Measurements from ENCODE around the gene DNAJB7.

- TF ChIP-seq, protein P1, sequence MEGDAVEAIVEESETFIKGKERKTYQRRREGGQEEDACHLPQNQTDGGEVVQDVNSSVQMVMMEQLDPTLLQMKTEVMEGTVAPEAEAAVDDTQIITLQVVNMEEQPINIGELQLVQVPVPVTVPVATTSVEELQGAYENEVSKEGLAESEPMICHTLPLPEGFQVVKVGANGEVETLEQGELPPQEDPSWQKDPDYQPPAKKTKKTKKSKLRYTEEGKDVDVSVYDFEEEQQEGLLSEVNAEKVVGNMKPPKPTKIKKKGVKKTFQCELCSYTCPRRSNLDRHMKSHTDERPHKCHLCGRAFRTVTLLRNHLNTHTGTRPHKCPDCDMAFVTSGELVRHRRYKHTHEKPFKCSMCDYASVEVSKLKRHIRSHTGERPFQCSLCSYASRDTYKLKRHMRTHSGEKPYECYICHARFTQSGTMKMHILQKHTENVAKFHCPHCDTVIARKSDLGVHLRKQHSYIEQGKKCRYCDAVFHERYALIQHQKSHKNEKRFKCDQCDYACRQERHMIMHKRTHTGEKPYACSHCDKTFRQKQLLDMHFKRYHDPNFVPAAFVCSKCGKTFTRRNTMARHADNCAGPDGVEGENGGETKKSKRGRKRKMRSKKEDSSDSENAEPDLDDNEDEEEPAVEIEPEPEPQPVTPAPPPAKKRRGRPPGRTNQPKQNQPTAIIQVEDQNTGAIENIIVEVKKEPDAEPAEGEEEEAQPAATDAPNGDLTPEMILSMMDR (IDR thresholded peaks at IDR 0.05; ENCODE audit: low read depth, low read length): no peak
- TF ChIP-seq POLR2A (IDR thresholded peaks at IDR 0.05; ENCODE audit: extremely low read depth, insufficient read length) (no peak), MYC (IDR thresholded peaks at IDR 0.05; ENCODE audit: low read depth, low read length) (no peak)
Measured at GRCh38 chr22:40862537-40862936, 624 bp upstream of the DNAJB7 start.

All from NB4 (cell line).